ENCODE measurements around the gene DIS3L2.

- TF ChIP-seq CTCF (IDR thresholded peaks at IDR 0.05) (no peak), POLR2A (IDR thresholded peaks at IDR 0.05) (no peak), POLR2AphosphoS5 (IDR thresholded peaks at IDR 0.05) (no peak), EP300 (IDR thresholded peaks at IDR 0.05) (no peak)
Observed at GRCh38 chr2:231923951-231924888, 37.3 kb upstream of the DIS3L2 start.
